Stimulated activated CD4-positive, alpha-beta T cell treated with anti-CD3 and anti-CD28 coated beads, Interleukin-4, amount 100 ng/mL, for 1 hour (primary cell): ENCODE data around the gene KRTAP12-2.
"Not testable (repeated sequence)": the region's sequence is repeated elsewhere in the genome, so short reads cannot be mapped to it uniquely, and the experiment has no call there.

ENCODE experiments used
- DNase-seq: peaks from one replicate; pipeline ENCODE4 v3.0.0-alpha.2; 2020

The KRTAP12-2 gene

DNA sequence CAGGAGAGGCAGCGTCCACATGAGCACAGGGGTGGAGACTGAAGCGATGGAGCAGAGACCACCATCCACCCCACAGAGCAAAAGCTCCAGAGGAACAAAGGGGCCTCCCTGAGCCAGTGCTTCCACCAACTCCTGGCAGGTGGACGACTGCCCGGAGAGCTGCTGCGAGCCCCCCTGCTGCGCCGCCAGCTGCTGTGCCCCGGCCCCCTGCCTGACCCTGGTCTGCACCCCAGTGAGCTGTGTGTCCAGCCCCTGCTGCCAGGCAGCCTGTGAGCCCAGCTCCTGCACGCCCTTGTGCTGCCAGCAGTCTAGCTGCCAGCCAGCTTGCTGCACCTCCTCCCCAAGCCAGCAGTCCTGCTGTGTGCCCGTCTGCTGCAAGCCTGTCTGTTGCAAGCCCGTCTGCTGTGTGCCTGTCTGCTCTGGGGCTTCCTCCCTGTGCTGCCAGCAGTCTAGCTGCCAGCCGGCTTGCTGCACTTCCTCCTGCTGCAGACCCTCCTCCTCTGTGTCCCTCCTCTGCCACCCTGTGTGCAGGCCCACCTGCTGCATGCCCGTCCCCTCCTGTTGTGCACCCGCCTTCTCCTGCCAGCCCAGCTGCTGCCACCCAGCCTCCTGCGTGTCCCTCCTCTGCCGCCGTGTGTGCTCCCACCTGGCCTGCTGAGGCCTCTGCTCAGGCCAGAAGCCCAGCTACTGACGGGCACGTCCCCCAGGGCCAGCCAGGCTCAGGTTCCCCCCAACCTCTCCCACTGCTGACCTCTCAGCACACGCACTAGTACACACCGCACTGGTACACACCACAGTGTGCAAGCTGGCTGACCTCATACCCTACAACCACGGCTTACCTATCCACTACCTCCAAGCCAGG, 35.6 kb upstream of the KRTAP12-2 start:
- no peak for DNase-seq

GRCh38 chr21:44701541-44701940, 34.8 kb upstream of the KRTAP12-2 start:
- DNase-seq, result no peak

GRCh38 chr21:44701023-44701400, 34.3 kb upstream of the KRTAP12-2 start:
- no peak for DNase-seq

DNA sequence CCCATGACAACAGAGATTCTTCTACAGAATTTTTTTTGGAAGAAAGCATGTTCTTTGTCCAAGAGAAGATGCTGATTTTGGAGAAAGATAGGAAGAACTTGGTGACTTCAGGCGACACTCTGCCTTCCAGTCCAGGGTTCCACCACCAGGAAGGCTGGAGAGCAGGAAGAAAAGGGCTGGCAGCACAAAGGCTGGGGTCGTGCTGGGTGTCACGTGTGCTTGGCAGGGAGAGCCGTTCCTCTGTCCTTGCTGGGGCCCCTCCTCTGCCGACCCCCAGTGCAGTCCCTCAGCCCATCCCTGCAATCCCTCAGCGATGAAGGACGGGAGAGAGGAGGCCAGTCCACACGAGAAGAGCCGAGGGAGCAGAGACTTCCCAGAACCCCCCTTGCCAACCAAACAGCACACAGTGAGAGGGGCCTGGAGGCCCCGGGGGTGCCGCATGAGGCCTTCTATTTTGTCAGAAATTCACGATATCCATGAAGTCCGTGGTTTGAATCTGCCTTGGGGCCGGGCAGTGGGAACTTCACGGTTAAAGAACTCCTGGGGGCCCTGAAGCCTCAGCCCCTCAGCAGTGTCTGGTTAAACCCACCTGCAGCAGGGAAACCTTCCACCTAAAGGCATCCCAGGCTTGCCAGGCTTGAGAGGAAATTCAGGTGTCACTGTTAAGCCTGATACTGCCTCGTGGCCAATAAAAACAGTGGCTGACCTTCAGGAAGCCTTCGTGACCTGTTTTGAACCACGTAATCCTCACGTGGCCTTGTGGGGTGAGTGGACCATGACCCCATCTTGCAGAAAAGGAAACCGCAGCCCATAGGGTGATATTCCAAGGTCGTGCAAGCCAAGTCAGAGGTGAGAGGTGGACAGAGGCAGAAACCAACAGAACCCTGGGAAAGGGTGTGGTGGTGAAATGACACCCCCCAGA, 33.6 kb upstream of the KRTAP12-2 start:
- no peak for DNase-seq

DNA sequence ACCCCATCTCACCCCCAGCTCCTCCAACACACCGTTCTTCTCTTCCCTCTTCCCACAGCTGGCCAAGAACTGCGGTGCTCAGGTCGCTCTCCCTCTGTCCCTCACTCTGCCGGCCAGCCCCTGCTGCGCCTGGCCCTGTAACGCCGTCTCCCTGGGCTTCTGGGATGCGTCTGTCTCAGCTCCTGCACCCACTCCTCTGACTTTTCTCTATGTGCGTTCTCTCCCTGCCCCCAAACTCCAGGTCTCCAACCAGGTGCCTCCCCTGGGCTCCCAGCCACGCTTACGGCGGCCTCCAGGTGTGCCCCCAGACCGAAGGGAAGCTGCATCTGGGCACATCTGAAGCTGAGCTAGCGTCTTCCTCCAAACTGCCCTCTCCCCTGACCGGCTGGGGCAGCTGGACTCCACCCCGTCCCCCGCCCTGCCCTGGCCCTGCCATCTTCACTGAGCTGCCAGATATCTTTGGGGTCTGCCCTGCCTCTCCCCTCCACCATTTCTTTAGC, 32.8 kb upstream of the KRTAP12-2 start:
- DNase-seq, result no peak

GRCh38 chr21:44697811-44698734, 31.3 kb upstream of the KRTAP12-2 start:
- no peak for DNase-seq

GRCh38 chr21:44697172-44697810, 30.6 kb upstream of the KRTAP12-2 start, which contains the start of gene KRTAP10-12:
Gene KRTAP10-12, plus strand, starts transcription at chr21:44697172. Its CDS starts 30 bp downstream, at chr21:44697202.
- not testable (repeated sequence) for DNase-seq

- DNase-seq, result no peak
Measured at GRCh38 chr21:44696572-44696971, 29.8 kb upstream of the KRTAP12-2 start.

GRCh38 chr21:44695641-44696040, 28.9 kb upstream of the KRTAP12-2 start:
- no peak for DNase-seq

DNA sequence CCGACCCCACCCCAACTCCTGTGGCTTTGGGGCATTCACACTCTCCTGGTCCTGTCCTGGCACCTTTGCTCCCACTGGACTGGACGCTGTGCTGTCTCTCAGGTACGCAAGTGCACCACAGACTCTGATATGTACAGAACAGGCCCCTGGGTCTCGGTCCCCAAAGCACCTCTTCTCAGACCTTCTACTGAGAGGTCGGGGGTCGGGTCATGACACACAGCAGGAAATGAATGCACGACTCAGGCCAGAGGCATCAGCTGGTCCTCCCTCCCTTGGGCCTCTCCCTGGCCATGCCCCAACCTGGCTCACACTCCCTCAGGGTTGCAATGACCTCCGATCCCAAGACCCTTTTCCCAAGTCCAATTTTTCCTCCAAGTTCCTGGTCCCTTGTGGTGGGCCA, 28.5 kb upstream of the KRTAP12-2 start:
- no peak for DNase-seq

- DNase-seq, result no peak
Measured at GRCh38 chr21:44694776-44695175, 28.0 kb upstream of the KRTAP12-2 start.

- no peak for DNase-seq
Measured at GRCh38 chr21:44692798-44693512, 26.2 kb upstream of the KRTAP12-2 start.

- no peak for DNase-seq
Measured at GRCh38 chr21:44691686-44692085, 25.0 kb upstream of the KRTAP12-2 start.

- DNase-seq, result not testable (repeated sequence)
Measured at GRCh38 chr21:44689740-44690139, 23.0 kb upstream of the KRTAP12-2 start.

DNA sequence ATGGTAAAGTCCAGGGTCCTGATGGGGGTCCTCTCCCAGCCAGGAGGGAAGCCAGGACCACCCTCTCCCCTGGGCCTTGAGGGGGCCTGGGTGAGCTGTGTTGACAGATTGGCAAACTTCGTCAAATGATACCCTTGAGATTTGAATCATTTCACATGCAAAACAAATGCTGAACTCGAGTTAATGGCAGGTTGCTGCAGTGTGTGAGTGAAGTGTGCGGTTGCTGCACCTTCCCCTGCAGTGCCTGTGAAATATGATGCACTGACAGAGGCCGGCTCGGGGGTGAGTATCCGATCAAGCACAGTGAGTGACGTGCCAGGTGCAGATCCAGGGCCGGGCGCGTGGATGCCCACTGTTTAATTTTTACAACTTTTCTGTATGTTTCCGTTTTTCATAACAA, 20.9 kb upstream of the KRTAP12-2 start:
- no peak for DNase-seq

GRCh38 chr21:44686843-44687561, 20.3 kb upstream of the KRTAP12-2 start:
- no peak for DNase-seq

GRCh38 chr21:44686000-44686781, 19.5 kb upstream of the KRTAP12-2 start:
- no peak for DNase-seq

DNA sequence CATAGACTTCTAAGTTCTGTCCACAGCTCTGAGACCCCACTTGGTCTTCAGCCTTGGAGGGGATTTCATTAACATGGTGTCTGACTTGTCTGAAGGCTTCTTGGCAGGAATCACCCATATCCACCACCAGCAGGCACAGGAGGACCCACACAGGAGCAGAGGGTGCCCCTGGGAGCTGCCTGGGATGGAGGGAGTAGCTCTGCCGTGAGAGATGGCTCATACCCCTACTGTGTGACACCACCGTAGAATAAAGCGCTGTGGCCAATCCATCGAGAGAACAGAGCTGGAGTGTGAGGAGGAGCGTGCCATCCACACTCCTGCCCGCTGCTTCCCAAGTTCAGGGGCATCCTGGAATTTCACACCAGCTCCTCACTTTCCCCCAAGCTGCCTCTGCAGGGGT, 18.3 kb upstream of the KRTAP12-2 start:
- not testable (repeated sequence) for DNase-seq

DNA sequence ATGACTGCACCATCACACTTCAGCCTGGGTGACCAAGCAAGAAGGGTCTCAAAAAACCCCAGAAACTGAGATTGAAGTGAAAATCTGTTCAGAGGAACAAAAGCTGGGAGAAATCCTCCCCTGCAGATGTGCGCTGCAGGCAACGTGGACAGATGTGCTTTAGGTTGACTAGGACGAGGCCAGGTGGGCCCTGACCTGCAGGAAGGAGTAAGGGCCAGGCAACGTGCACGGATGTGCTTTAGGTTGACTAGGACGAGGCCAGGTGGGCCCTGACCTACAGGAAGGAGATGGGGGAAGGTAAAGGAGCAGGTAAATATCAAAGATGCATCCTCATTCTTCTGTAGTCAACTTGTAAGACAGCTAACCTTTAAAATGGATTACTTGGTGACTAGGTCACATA, 17.8 kb upstream of the KRTAP12-2 start:
- DNase-seq, result no peak

- no peak for DNase-seq
Measured at GRCh38 chr21:44684077-44684476, 17.4 kb upstream of the KRTAP12-2 start.
